ENCODE measurements around the gene ZNF599. TPM values are rescaled to one million over a fixed set of nuclear protein-coding genes. Genes with fewer than 3 reads are reported as not detected.
"Not testable (repeated sequence)": the region's sequence is repeated elsewhere in the genome, so short reads cannot be mapped to it uniquely, and the experiment has no call there.

ZNF599 gene
- 3.5 TPM in 2 replicates for total RNA-seq

- intact Hi-C loops (cut with micrococcal nuclease) = loop anchor here (1.0 to 10.0 kb wide), 4 partner anchors 40 to 344 kb away; partner anchors contain the start of genes SCGB2B2, UBA2, ZNF302 and ZNF792
Observed at GRCh38 chr19:34772697-34773554, at the start of gene ZNF599. Gene ZNF599, minus strand, starts transcription at chr19:34773215. Its CDS starts 374 bp downstream, at chr19:34772841.

- intact Hi-C loops (cut with micrococcal nuclease) = no loop called here
Observed at GRCh38 chr19:34818270-34818669, 45.3 kb upstream of the ZNF599 start.

- intact Hi-C loops (cut with micrococcal nuclease) = no loop called here
Observed at GRCh38 chr19:34816708-34817107, 43.7 kb upstream of the ZNF599 start.

GRCh38 chr19:34808566-34808965, 35.6 kb upstream of the ZNF599 start:
- intact Hi-C loops (cut with micrococcal nuclease) = no loop called here

- intact Hi-C loops (cut with micrococcal nuclease) = no loop called here
Observed at GRCh38 chr19:34806976-34807860, 34.2 kb upstream of the ZNF599 start.

GRCh38 chr19:34804115-34804514, 31.1 kb upstream of the ZNF599 start:
- intact Hi-C loops (cut with micrococcal nuclease) = no loop called here

- intact Hi-C loops (cut with micrococcal nuclease) = not testable (repeated sequence)
Observed at GRCh38 chr19:34796953-34797352, 23.9 kb upstream of the ZNF599 start.

- intact Hi-C loops (cut with micrococcal nuclease) = no loop called here
Observed at GRCh38 chr19:34794066-34794960, 21.3 kb upstream of the ZNF599 start.

GRCh38 chr19:34793565-34793964, 20.6 kb upstream of the ZNF599 start:
- intact Hi-C loops (cut with micrococcal nuclease) = no loop called here

GRCh38 chr19:34788074-34788473, 15.1 kb upstream of the ZNF599 start:
- intact Hi-C loops (cut with micrococcal nuclease) = no loop called here

GRCh38 chr19:34787059-34787824, 14.2 kb upstream of the ZNF599 start:
- intact Hi-C loops (cut with micrococcal nuclease) = no loop called here

GRCh38 chr19:34786236-34786635, 13.2 kb upstream of the ZNF599 start:
- intact Hi-C loops (cut with micrococcal nuclease) = no loop called here

GRCh38 chr19:34779652-34780051, 6.6 kb upstream of the ZNF599 start:
- intact Hi-C loops (cut with micrococcal nuclease) = loop anchor here (10.0 kb wide), 1 partner anchor 185 kb away; the partner anchor contains the start of gene ZNF792

GRCh38 chr19:34778342-34778741, 5.3 kb upstream of the ZNF599 start:
- intact Hi-C loops (cut with micrococcal nuclease) = loop anchor here (10.0 kb wide), 1 partner anchor 186 kb away; the partner anchor contains the start of gene ZNF792

- intact Hi-C loops (cut with micrococcal nuclease) = loop anchor here (10.0 kb wide), 1 partner anchor 190 kb away; the partner anchor contains the start of gene ZNF792
Observed at GRCh38 chr19:34774857-34775256, 1.8 kb upstream of the ZNF599 start.

- intact Hi-C loops (cut with micrococcal nuclease) = loop anchor here (1.0 to 10.0 kb wide), 4 partner anchors 40 to 345 kb away; partner anchors contain the start of genes SCGB2B2, UBA2, ZNF302 and ZNF792
Observed at GRCh38 chr19:34773555-34773864, 495 bp upstream of the ZNF599 start.

GRCh38 chr19:34767951-34768350, 5.1 kb downstream of the ZNF599 start:
- intact Hi-C loops (cut with micrococcal nuclease) = no loop called here

- intact Hi-C loops (cut with micrococcal nuclease) = no loop called here
Observed at GRCh38 chr19:34766386-34766785, 6.6 kb downstream of the ZNF599 start.

GRCh38 chr19:34759218-34759917, 13.6 kb downstream of the ZNF599 start:
- intact Hi-C loops (cut with micrococcal nuclease) = no loop called here

Measured in T-helper 2 cell treated with Interferon-gamma antibody and Interleukin-4, amounts not matched to agents 100 ng/mL and 5 ng/mL, for 36 hours (primary cell).